ENCODE measurements around the gene RIMBP2. TPM values are rescaled to one million over a fixed set of nuclear protein-coding genes. Genes with fewer than 3 reads are reported as not detected.

Gene RIMBP2
- total and polyA plus RNA-seq, 9 of the 15 experiments (the other 6 are each of a cell fraction or from before 2014, with no cell fraction given), result not detected

- H3K9me3 ChIP-seq (replicated peaks; ENCODE audit: control insufficient read depth, insufficient read depth, low read depth, low read length), result no peaks in the 10 kb centered on the region
- no peaks in the 10 kb centered on the region for H3K36me3 ChIP-seq (ENCODE audit: control insufficient read depth, insufficient read depth, low read length)
- no peaks in the 10 kb centered on the region for H3K79me2 ChIP-seq (ENCODE audit: control insufficient read depth, insufficient read depth, low read length)
- no peaks in the 10 kb centered on the region for H4K20me1 ChIP-seq (replicated peaks; ENCODE audit: control insufficient read depth, insufficient read depth, low read length)
- H3K4me1 ChIP-seq (replicated peaks in 1 of 2; ENCODE audit: control insufficient read depth in 2 of 2, insufficient read depth in 2 of 2, low read length in 2 of 2), result no peaks in the 10 kb centered on the region
- ChIA-PET POLR2A (no interaction called here), CTCF (ENCODE audit: low intra/inter-chr PET ratio) (no interaction called here)
- no peak overlapping the region for H3K4me3 ChIP-seq
- H3K9ac ChIP-seq (ENCODE audit: insufficient read depth in 1 of 2, low read depth in 2 of 2, low read length in 2 of 2), result no peak overlapping the region
- under 1% methylated on average over 11 of the region's 11 CpGs for WGBS (ENCODE audit: insufficient coverage, low coverage, missing lambda C conversion rate)
- BruUV-seq (replicated peaks), result no TSS peak
- DNase-seq (ENCODE audit: extremely low read depth in 1 of 4, low spot score in 3 of 4) (no peak), FAIRE-seq (no peak), ATAC-seq (no peak)
- no peak overlapping the region for H2AFZ ChIP-seq (ENCODE audit: low read depth, low read length)
- no peaks in the 10 kb centered on the region for H3K9me1 ChIP-seq (ENCODE audit: control insufficient read depth, insufficient read depth, low read length)
- H3K4me2 ChIP-seq (ENCODE audit: insufficient read depth, low read length), result no peak overlapping the region
- H3K27ac ChIP-seq (ENCODE audit: extremely low read depth, low read depth, low read length), result no peak overlapping the region
- in situ Hi-C loops (cut with MboI), result no loop called here
- peaks cover 3 to 35% of the 10 kb centered on the region in 2 experiments; a peak in 4 of 5 replicates for H3K27me3 ChIP-seq (ENCODE audit: control insufficient read depth in 2 of 2, insufficient read depth in 2 of 2, low read length in 2 of 2)
- intact Hi-C loops (cut with micrococcal nuclease), result no loop called here
- TF ChIP-seq, protein P1, sequence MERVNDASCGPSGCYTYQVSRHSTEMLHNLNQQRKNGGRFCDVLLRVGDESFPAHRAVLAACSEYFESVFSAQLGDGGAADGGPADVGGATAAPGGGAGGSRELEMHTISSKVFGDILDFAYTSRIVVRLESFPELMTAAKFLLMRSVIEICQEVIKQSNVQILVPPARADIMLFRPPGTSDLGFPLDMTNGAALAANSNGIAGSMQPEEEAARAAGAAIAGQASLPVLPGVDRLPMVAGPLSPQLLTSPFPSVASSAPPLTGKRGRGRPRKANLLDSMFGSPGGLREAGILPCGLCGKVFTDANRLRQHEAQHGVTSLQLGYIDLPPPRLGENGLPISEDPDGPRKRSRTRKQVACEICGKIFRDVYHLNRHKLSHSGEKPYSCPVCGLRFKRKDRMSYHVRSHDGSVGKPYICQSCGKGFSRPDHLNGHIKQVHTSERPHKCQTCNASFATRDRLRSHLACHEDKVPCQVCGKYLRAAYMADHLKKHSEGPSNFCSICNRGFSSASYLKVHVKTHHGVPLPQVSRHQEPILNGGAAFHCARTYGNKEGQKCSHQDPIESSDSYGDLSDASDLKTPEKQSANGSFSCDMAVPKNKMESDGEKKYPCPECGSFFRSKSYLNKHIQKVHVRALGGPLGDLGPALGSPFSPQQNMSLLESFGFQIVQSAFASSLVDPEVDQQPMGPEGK (CRISPR knock-in tag; IDR thresholded peaks at IDR 0.05; ENCODE audit: borderline replicate concordance), result no peak
- no peak for TF ChIP-seq XRCC3 (IDR thresholded peaks at IDR 0.05)
- TF ChIP-seq NCOA6 (IDR thresholded peaks at IDR 0.05), result no peak
- no peak for TF ChIP-seq POLR2G (IDR thresholded peaks at IDR 0.05; ENCODE audit: low read depth, low read length)
- TF ChIP-seq, protein P2, sequence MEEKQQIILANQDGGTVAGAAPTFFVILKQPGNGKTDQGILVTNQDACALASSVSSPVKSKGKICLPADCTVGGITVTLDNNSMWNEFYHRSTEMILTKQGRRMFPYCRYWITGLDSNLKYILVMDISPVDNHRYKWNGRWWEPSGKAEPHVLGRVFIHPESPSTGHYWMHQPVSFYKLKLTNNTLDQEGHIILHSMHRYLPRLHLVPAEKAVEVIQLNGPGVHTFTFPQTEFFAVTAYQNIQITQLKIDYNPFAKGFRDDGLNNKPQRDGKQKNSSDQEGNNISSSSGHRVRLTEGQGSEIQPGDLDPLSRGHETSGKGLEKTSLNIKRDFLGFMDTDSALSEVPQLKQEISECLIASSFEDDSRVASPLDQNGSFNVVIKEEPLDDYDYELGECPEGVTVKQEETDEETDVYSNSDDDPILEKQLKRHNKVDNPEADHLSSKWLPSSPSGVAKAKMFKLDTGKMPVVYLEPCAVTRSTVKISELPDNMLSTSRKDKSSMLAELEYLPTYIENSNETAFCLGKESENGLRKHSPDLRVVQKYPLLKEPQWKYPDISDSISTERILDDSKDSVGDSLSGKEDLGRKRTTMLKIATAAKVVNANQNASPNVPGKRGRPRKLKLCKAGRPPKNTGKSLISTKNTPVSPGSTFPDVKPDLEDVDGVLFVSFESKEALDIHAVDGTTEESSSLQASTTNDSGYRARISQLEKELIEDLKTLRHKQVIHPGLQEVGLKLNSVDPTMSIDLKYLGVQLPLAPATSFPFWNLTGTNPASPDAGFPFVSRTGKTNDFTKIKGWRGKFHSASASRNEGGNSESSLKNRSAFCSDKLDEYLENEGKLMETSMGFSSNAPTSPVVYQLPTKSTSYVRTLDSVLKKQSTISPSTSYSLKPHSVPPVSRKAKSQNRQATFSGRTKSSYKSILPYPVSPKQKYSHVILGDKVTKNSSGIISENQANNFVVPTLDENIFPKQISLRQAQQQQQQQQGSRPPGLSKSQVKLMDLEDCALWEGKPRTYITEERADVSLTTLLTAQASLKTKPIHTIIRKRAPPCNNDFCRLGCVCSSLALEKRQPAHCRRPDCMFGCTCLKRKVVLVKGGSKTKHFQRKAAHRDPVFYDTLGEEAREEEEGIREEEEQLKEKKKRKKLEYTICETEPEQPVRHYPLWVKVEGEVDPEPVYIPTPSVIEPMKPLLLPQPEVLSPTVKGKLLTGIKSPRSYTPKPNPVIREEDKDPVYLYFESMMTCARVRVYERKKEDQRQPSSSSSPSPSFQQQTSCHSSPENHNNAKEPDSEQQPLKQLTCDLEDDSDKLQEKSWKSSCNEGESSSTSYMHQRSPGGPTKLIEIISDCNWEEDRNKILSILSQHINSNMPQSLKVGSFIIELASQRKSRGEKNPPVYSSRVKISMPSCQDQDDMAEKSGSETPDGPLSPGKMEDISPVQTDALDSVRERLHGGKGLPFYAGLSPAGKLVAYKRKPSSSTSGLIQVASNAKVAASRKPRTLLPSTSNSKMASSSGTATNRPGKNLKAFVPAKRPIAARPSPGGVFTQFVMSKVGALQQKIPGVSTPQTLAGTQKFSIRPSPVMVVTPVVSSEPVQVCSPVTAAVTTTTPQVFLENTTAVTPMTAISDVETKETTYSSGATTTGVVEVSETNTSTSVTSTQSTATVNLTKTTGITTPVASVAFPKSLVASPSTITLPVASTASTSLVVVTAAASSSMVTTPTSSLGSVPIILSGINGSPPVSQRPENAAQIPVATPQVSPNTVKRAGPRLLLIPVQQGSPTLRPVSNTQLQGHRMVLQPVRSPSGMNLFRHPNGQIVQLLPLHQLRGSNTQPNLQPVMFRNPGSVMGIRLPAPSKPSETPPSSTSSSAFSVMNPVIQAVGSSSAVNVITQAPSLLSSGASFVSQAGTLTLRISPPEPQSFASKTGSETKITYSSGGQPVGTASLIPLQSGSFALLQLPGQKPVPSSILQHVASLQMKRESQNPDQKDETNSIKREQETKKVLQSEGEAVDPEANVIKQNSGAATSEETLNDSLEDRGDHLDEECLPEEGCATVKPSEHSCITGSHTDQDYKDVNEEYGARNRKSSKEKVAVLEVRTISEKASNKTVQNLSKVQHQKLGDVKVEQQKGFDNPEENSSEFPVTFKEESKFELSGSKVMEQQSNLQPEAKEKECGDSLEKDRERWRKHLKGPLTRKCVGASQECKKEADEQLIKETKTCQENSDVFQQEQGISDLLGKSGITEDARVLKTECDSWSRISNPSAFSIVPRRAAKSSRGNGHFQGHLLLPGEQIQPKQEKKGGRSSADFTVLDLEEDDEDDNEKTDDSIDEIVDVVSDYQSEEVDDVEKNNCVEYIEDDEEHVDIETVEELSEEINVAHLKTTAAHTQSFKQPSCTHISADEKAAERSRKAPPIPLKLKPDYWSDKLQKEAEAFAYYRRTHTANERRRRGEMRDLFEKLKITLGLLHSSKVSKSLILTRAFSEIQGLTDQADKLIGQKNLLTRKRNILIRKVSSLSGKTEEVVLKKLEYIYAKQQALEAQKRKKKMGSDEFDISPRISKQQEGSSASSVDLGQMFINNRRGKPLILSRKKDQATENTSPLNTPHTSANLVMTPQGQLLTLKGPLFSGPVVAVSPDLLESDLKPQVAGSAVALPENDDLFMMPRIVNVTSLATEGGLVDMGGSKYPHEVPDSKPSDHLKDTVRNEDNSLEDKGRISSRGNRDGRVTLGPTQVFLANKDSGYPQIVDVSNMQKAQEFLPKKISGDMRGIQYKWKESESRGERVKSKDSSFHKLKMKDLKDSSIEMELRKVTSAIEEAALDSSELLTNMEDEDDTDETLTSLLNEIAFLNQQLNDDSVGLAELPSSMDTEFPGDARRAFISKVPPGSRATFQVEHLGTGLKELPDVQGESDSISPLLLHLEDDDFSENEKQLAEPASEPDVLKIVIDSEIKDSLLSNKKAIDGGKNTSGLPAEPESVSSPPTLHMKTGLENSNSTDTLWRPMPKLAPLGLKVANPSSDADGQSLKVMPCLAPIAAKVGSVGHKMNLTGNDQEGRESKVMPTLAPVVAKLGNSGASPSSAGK (IDR thresholded peaks at IDR 0.05), result no peak
Observed at GRCh38 chr12:130560321-130560720, 155.8 kb downstream of the RIMBP2 start.

All from K562 (cell line).